WTC11 (cell line): ENCODE measurements around the gene VAMP4. TPM values are rescaled to one million over a fixed set of nuclear protein-coding genes. Genes with fewer than 3 reads are reported as not detected.

Source experiments
- ATAC-seq: fragments of 200-7000 bp; cut with Tn5 transposase; 2 replicates; pipeline ENCODE4 v1.10.0; 2021; ENCODE audit warnings: mild to moderate bottlenecking, moderate library complexity
- CTCF ChIA-PET: fragments of 300-600 bp; sonication (Branson Sonifier 250); formaldehyde crosslinking; loops from one replicate; lab custom pipeline; 2021; ENCODE audit warnings: antibody characterized with exemption; lab: Charles Lee
- POLR2A ChIA-PET: fragments of 350-600 bp; sonication (Branson Sonifier 250); formaldehyde crosslinking; loops from one replicate; lab custom pipeline; 2021; ENCODE audit warnings: antibody characterized with exemption; lab: Charles Lee
- DNase-seq: peaks from one replicate; pipeline ENCODE4 v3.0.0; 2021; ENCODE audit warnings: low spot score
- H3K27ac Mint-ChIP-seq: 2 replicates; pipeline ENCODE4 v1.8.0; 2021; ENCODE audit warnings: mixed read lengths
- H3K27me3 Mint-ChIP-seq: 2 replicates; pipeline ENCODE4 v1.8.0; 2021; ENCODE audit warnings: low read depth, mild to moderate bottlenecking, moderate library complexity, mixed read lengths
- H3K36me3 Mint-ChIP-seq: 2 replicates; pipeline ENCODE4 v1.8.0; 2021; ENCODE audit warnings: mixed read lengths
- H3K4me1 Mint-ChIP-seq: 2 replicates; pipeline ENCODE4 v1.8.0; 2022; ENCODE audit warnings: mixed read lengths
- H3K4me3 Mint-ChIP-seq: 2 replicates; pipeline ENCODE4 v1.8.0; 2021; ENCODE audit warnings: mild to moderate bottlenecking, moderate library complexity, mixed read lengths
- H3K9me3 Mint-ChIP-seq: 2 replicates; pipeline ENCODE4 v1.8.0; 2021; ENCODE audit warnings: mixed read lengths
- AFF4 ChIP-seq: sonication (generic); formaldehyde crosslinking; IDR thresholded peaks from 2 replicates; pipeline ENCODE4 v1.8.1; 2023; ENCODE audit warnings: mild to moderate bottlenecking, missing genetic modification reagents, borderline replicate concordance
- ATF1 ChIP-seq: sonication (generic); formaldehyde crosslinking; IDR thresholded peaks from 2 replicates; pipeline ENCODE4 v1.8.1; 2023; ENCODE audit warnings: mild to moderate bottlenecking, moderate library complexity, missing genetic modification reagents
- ATF2 ChIP-seq: sonication (generic); formaldehyde crosslinking; IDR thresholded peaks from 2 replicates; pipeline ENCODE4 v1.8.1; 2022; ENCODE audit warnings: low read depth, missing genetic modification reagents, borderline replicate concordance
- ELF4 ChIP-seq: sonication (generic); formaldehyde crosslinking; IDR thresholded peaks from 2 replicates; pipeline ENCODE4 v1.8.1; 2022; ENCODE audit warnings: low read depth, mild to moderate bottlenecking, moderate library complexity, missing genetic modification reagents
- FOXP1 ChIP-seq: sonication (generic); formaldehyde crosslinking; IDR thresholded peaks from 2 replicates; pipeline ENCODE4 v1.8.0; 2022; ENCODE audit warnings: missing genetic modification reagents, mild to moderate bottlenecking, moderate library complexity, borderline replicate concordance
- JUN ChIP-seq: sonication (generic); formaldehyde crosslinking; IDR thresholded peaks from 2 replicates; pipeline ENCODE4 v1.8.0; 2023; ENCODE audit warnings: mild to moderate bottlenecking, missing genetic modification reagents
- MXD4 ChIP-seq: fragments of 250-450 bp; sonication (Bioruptor Pico); IDR thresholded peaks from 2 replicates; pipeline ENCODE4 v1.8.0; 2021; ENCODE audit warnings: mild to moderate bottlenecking, moderate library complexity, borderline replicate concordance
- NFYB ChIP-seq: sonication (generic); formaldehyde crosslinking; conservative IDR thresholded peaks from 2 replicates; pipeline ENCODE4 v1.8.0; 2022; ENCODE audit warnings: low read depth, missing genetic modification reagents
- PRDM15 ChIP-seq: sonication (generic); formaldehyde crosslinking; IDR thresholded peaks from 2 replicates; pipeline ENCODE4 v1.8.0; 2022; ENCODE audit warnings: missing genetic modification reagents
- RORB ChIP-seq: fragments of 250-450 bp; sonication (Bioruptor Pico); IDR thresholded peaks from 2 replicates; pipeline ENCODE4 v1.9.0; 2021; ENCODE audit warnings: mild to moderate bottlenecking
- SMAD4 ChIP-seq: sonication (generic); formaldehyde crosslinking; IDR thresholded peaks from 2 replicates; pipeline ENCODE4 v1.8.0; 2022; ENCODE audit warnings: mild to moderate bottlenecking, missing genetic modification reagents
- TCF7 ChIP-seq: sonication (generic); formaldehyde crosslinking; IDR thresholded peaks from 2 replicates; pipeline ENCODE4 v1.8.0; 2022; ENCODE audit warnings: mild to moderate bottlenecking, low read depth, missing genetic modification reagents, moderate library complexity
- TEAD1 ChIP-seq: sonication (generic); formaldehyde crosslinking; IDR thresholded peaks from 2 replicates; pipeline ENCODE4 v1.8.0; 2022; ENCODE audit warnings: mild to moderate bottlenecking, missing genetic modification reagents
- TEAD4 ChIP-seq: sonication (generic); formaldehyde crosslinking; IDR thresholded peaks from 2 replicates; pipeline ENCODE4 v1.8.0; 2022; ENCODE audit warnings: mild to moderate bottlenecking, missing genetic modification reagents
- ZBTB21 ChIP-seq: sonication (generic); formaldehyde crosslinking; IDR thresholded peaks from 2 replicates; pipeline ENCODE4 v1.8.1; 2023; ENCODE audit warnings: mild to moderate bottlenecking, missing genetic modification reagents, borderline replicate concordance
- ZSCAN18 ChIP-seq: fragments of 250-450 bp; sonication (Bioruptor Pico); IDR thresholded peaks from 2 replicates; pipeline ENCODE4 v2.1.2; 2022; ENCODE audit warnings: mild to moderate bottlenecking, moderate library complexity
- total RNA-seq: library from RNA; stranded (reverse); gene quantifications from 3 replicates; pipeline ENCODE4 v1.2.3, GENCODE V29; 2021
- TF ChIP-seq, protein P1 (sequence below): sonication (generic); formaldehyde crosslinking; IDR thresholded peaks from 2 replicates; pipeline ENCODE4 v1.8.0; 2023; ENCODE audit warnings: missing genetic modification reagents
- TF ChIP-seq, protein P2 (sequence below): sonication (generic); formaldehyde crosslinking; IDR thresholded peaks from 2 replicates; pipeline ENCODE4 v1.8.1; 2022; ENCODE audit warnings: mild to moderate bottlenecking, moderate library complexity, missing genetic modification reagents
- TF ChIP-seq, protein P3 (sequence below): sonication (generic); formaldehyde crosslinking; IDR thresholded peaks from 2 replicates; pipeline ENCODE4 v1.8.1; 2023; ENCODE audit warnings: mild to moderate bottlenecking, missing genetic modification reagents
- TF ChIP-seq, protein P4 (sequence below): sonication (generic); formaldehyde crosslinking; IDR thresholded peaks from 2 replicates; pipeline ENCODE4 v1.8.0; 2023; ENCODE audit warnings: missing genetic modification reagents, mild to moderate bottlenecking, borderline replicate concordance

The VAMP4 gene
- total RNA-seq, 1 experiment from 2014 or later = 11.4 TPM

- DNase-seq = no peak
- ChIA-PET POLR2A (no interaction called here), CTCF (interaction anchor here (1.0 to 5.1 kb wide), 3 partner anchors 63 to 77 kb away, joined by 3 to 56 read pairs (median 40); no protein-coding TSS in a partner anchor)
- TF ChIP-seq TCF7 (no peak), JUN (CRISPR knock-in tag) (no peak), ATF2 (no peak), PRDM15 (CRISPR knock-in tag) (no peak), TEAD4 (no peak), MXD4 (CRISPR knock-in tag) (no peak), FOXP1 (CRISPR knock-in tag) (no peak), ATF1 (no peak), NFYB (no peak), TEAD1 (CRISPR knock-in tag) (no peak), ZSCAN18 (CRISPR knock-in tag) (no peak), SMAD4 (CRISPR knock-in tag) (no peak), ZBTB21 (no peak), ELF4 (CRISPR knock-in tag) (no peak), AFF4 (no peak), RORB (CRISPR knock-in tag) (no peak)
- TF ChIP-seq, protein P1, sequence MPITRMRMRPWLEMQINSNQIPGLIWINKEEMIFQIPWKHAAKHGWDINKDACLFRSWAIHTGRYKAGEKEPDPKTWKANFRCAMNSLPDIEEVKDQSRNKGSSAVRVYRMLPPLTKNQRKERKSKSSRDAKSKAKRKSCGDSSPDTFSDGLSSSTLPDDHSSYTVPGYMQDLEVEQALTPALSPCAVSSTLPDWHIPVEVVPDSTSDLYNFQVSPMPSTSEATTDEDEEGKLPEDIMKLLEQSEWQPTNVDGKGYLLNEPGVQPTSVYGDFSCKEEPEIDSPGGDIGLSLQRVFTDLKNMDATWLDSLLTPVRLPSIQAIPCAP = no peak
- TF ChIP-seq, protein P2, sequence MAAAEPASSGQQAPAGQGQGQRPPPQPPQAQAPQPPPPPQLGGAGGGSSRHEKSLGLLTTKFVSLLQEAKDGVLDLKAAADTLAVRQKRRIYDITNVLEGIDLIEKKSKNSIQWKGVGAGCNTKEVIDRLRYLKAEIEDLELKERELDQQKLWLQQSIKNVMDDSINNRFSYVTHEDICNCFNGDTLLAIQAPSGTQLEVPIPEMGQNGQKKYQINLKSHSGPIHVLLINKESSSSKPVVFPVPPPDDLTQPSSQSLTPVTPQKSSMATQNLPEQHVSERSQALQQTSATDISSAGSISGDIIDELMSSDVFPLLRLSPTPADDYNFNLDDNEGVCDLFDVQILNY (CRISPR knock-in tag) = no peak
- TF ChIP-seq, protein P3, sequence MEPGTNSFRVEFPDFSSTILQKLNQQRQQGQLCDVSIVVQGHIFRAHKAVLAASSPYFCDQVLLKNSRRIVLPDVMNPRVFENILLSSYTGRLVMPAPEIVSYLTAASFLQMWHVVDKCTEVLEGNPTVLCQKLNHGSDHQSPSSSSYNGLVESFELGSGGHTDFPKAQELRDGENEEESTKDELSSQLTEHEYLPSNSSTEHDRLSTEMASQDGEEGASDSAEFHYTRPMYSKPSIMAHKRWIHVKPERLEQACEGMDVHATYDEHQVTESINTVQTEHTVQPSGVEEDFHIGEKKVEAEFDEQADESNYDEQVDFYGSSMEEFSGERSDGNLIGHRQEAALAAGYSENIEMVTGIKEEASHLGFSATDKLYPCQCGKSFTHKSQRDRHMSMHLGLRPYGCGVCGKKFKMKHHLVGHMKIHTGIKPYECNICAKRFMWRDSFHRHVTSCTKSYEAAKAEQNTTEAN (CRISPR knock-in tag) = no peak
- TF ChIP-seq, protein P4, sequence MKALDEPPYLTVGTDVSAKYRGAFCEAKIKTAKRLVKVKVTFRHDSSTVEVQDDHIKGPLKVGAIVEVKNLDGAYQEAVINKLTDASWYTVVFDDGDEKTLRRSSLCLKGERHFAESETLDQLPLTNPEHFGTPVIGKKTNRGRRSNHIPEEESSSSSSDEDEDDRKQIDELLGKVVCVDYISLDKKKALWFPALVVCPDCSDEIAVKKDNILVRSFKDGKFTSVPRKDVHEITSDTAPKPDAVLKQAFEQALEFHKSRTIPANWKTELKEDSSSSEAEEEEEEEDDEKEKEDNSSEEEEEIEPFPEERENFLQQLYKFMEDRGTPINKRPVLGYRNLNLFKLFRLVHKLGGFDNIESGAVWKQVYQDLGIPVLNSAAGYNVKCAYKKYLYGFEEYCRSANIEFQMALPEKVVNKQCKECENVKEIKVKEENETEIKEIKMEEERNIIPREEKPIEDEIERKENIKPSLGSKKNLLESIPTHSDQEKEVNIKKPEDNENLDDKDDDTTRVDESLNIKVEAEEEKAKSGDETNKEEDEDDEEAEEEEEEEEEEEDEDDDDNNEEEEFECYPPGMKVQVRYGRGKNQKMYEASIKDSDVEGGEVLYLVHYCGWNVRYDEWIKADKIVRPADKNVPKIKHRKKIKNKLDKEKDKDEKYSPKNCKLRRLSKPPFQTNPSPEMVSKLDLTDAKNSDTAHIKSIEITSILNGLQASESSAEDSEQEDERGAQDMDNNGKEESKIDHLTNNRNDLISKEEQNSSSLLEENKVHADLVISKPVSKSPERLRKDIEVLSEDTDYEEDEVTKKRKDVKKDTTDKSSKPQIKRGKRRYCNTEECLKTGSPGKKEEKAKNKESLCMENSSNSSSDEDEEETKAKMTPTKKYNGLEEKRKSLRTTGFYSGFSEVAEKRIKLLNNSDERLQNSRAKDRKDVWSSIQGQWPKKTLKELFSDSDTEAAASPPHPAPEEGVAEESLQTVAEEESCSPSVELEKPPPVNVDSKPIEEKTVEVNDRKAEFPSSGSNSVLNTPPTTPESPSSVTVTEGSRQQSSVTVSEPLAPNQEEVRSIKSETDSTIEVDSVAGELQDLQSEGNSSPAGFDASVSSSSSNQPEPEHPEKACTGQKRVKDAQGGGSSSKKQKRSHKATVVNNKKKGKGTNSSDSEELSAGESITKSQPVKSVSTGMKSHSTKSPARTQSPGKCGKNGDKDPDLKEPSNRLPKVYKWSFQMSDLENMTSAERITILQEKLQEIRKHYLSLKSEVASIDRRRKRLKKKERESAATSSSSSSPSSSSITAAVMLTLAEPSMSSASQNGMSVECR (CRISPR knock-in tag) = no peak
- H3K4me3 Mint-ChIP-seq = no peak overlapping the region
- H3K9me3 Mint-ChIP-seq = peaks cover 21% of the 10 kb centered on the region
- ATAC-seq = no peak
- H3K36me3 Mint-ChIP-seq = peaks cover 20% of the 10 kb centered on the region
- no peak overlapping the region for H3K27ac Mint-ChIP-seq
- H3K27me3 Mint-ChIP-seq = no peaks in the 10 kb centered on the region; the same call in 1 of the 2 replicates
- no peaks in the 10 kb centered on the region for H3K4me1 Mint-ChIP-seq
Measured at GRCh38 chr1:171718216-171718615, 23.6 kb downstream of the VAMP4 start.
